Panc1 (cell line): Measurements from ENCODE around the gene TMEM229A. TPM values are rescaled to one million over a fixed set of nuclear protein-coding genes. Genes with fewer than 3 reads are reported as not detected.
"Not testable (repeated sequence)": the region's sequence is repeated elsewhere in the genome, so short reads cannot be mapped to it uniquely, and the experiment has no call there.

ENCODE experiments used
- ATAC-seq: fragments of 200-7000 bp; cut with Tn5 transposase; 2 replicates; pipeline ENCODE4 v1.9.1; 2020; ENCODE audit warnings: mild to moderate bottlenecking, moderate library complexity
- Bru-seq: library from RNA; stranded (reverse); fragments of 400-500 nt; gene quantifications from one replicate; lab custom pipeline; 2021; lab: Mats Ljungman, UMichigan
- BruChase-seq, 2 experiments: library from RNA; stranded (reverse); fragments of 400-500 nt; gene quantifications; one replicate each; lab custom pipeline; 2021; lab: Mats Ljungman, UMichigan
- BruUV-seq: library from RNA; stranded (reverse); fragments of 400-500 nt; replicated peaks from 2 replicates; lab custom pipeline; 2021; lab: Mats Ljungman, UMichigan
- CTCF ChIA-PET: fragments of 300-600 bp; sonication (Branson Sonifier 250); formaldehyde crosslinking; loops from one replicate; lab custom pipeline; 2022; ENCODE audit warnings: antibody characterized with exemption; lab: Charles Lee
- POLR2A ChIA-PET: fragments of 300-600 bp; sonication (Branson Sonifier 250); formaldehyde crosslinking; loops from one replicate; lab custom pipeline; 2022; ENCODE audit warnings: antibody characterized with exemption; lab: Charles Lee
- DNase-seq: peaks from one replicate; pipeline ENCODE4 v3.0.0-alpha.2; 2010; ENCODE audit warnings: low read depth, low spot score
- H3K27ac ChIP-seq: 2 replicates; pipeline ENCODE4 v1.5.1; 2011; ENCODE audit warnings: mild to moderate bottlenecking, low read length, inconsistent platforms
- H3K27me3 ChIP-seq: fragments of 200-500 bp; sonication (Bioruptor generic); 2 replicates; pipeline ENCODE4 v1.6.0; 2014; ENCODE audit warnings: low read length, inconsistent platforms; ENCODE audit not compliant: control insufficient read depth, insufficient read depth
- H3K36me3 ChIP-seq: fragments of 200-500 bp; sonication (Bioruptor generic); 2 replicates; pipeline ENCODE4 v1.5.1; 2014; ENCODE audit warnings: inconsistent platforms, mild to moderate bottlenecking, low read length, moderate library complexity; ENCODE audit not compliant: control insufficient read depth, insufficient read depth
- H3K4me1 ChIP-seq: 2 replicates; pipeline ENCODE4 v1.5.1; 2011; ENCODE audit warnings: inconsistent platforms, mild to moderate bottlenecking, low read length, moderate library complexity; ENCODE audit not compliant: control insufficient read depth, insufficient read depth
- H3K4me3 ChIP-seq, 2 experiments: 2 replicates each; pipeline ENCODE4 v1.5.1; 2011 to 2012; ENCODE audit warnings: low read depth in 2 of 2, low read length in 2 of 2, mild to moderate bottlenecking in 2 of 2, inconsistent platforms in 1 of 2, moderate library complexity in 1 of 2
- H3K9me3 ChIP-seq: fragments of 200-500 bp; sonication (Bioruptor generic); 2 replicates; pipeline ENCODE4 v1.5.1; 2014; ENCODE audit warnings: low read depth, mild to moderate bottlenecking, inconsistent platforms, low read length, moderate library complexity; ENCODE audit not compliant: control insufficient read depth, insufficient read depth
- CTCF ChIP-seq: fragments of 450-650 bp; IDR thresholded peaks from 2 replicates; pipeline ENCODE4 v1.5.1; 2017; ENCODE audit warnings: mild to moderate bottlenecking
- POLR2AphosphoS5 ChIP-seq: IDR thresholded peaks from 2 replicates; pipeline ENCODE4 v1.6.1; 2012; ENCODE audit warnings: mild to moderate bottlenecking, low read depth, low read length, moderate library complexity
- REST ChIP-seq, 2 experiments: IDR thresholded peaks; 2 replicates each; pipeline ENCODE4 v1.6.1; 2011 to 2012; ENCODE audit warnings: low read depth in 2 of 2, control low read depth in 1 of 2, low read length in 1 of 2, mild to moderate bottlenecking in 1 of 2, moderate library complexity in 1 of 2; ENCODE audit not compliant: insufficient read depth in 1 of 2
- SIN3A ChIP-seq: IDR thresholded peaks from 2 replicates; pipeline ENCODE4 v1.6.1; 2012; ENCODE audit warnings: low read depth, mild to moderate bottlenecking, low read length, moderate library complexity, borderline replicate concordance; ENCODE audit not compliant: insufficient read depth
- TCF7L2 ChIP-seq: IDR thresholded peaks from 2 replicates; pipeline ENCODE4 v1.6.1; 2011; ENCODE audit warnings: mild to moderate bottlenecking, low read depth, low read length, inconsistent platforms
- in situ Hi-C: cut with HindIII; loops from 2 replicates; pipeline ENCODE4 v1.10.0; 2016; ENCODE audit warnings: low sequenced_read_pairs, low pct_unique_long_range_greater_than_20kb
- intact Hi-C: fragments of 100-400 bp; cut with micrococcal nuclease; formaldehyde crosslinking; loops from one replicate; pipeline ENCODE4 v1.10.0; 2022; ENCODE audit not compliant: unreplicated experiment
- long read RNA-seq: library from polyadenylated mRNA; unstranded; transcript quantifications from one replicate; pipeline ENCODE4 v2.0.0, GENCODE V29; 2021; ENCODE audit not compliant: unreplicated experiment
- polyA plus RNA-seq: library from polyadenylated mRNA; unstranded; fragments of >200 nt; gene quantifications from one replicate; pipeline ENCODE4 v1.2.1, GENCODE V29; 2012; ENCODE audit warnings: missing spikeins; ENCODE audit not compliant: insufficient read length
- total RNA-seq: library from RNA; stranded (reverse); gene quantifications from one replicate; pipeline ENCODE4 v1.2.1, GENCODE V29; 2021; ENCODE audit not compliant: unreplicated experiment

Gene TMEM229A
- total RNA-seq: not detected
- not detected for polyA plus RNA-seq
- not detected for Bru-seq, nascent RNA
- BruChase-seq, experiment 1, labeled RNA remaining after a 2-hour chase: percentile 18 among the genes with signal in this experiment
- not detected for BruChase-seq, experiment 2, labeled RNA remaining after a 6-hour chase
- long read RNA-seq: 0 reads

GRCh38 chr7:124032369-124033094 lies at the start of gene TMEM229A:
TSS of gene TMEM229A (minus strand) at chr7:124033067. CDS start at chr7:124033003, 64 bp downstream.
- Histone ChIP-seq H3K9me3 (no peaks in the 10 kb centered on the region), H3K4me3 (peak within 1 kb of the TSS; percentile 30 to 54), H3K27ac (no peak within 1 kb of the TSS), H3K27me3 (peaks cover 41% of the 10 kb centered on the region), H3K36me3 (no peaks in the 10 kb centered on the region), H3K4me1 (peaks cover 3% of the 10 kb centered on the region)
- no TSS peak for BruUV-seq
- in situ Hi-C loops: no loop called here
- CTCF ChIA-PET: no interaction called here
- POLR2A ChIA-PET: no interaction called here
- ATAC-seq: peak; percentile 87
- DNase-seq: no peak
- intact Hi-C loops: no loop called here
- TF ChIP-seq REST (IDR thresholded peaks at IDR 0.05; ENCODE audit: insufficient read depth in 1 of 2, low read depth in 2 of 2, low read length in 1 of 2): peak; percentile 80 to 91
- peak; percentile 35; the same call in 1 of the 2 replicates for TF ChIP-seq CTCF
- 0 out of 2 replicates have a peak, but pooled peaks have one; percentile 37 for TF ChIP-seq SIN3A
- no peak for TF ChIP-seq TCF7L2
- no peak for TF ChIP-seq POLR2AphosphoS5

- BruUV-seq, H3K27me3 ChIP-seq, POLR2A ChIA-PET, DNase-seq, ATAC-seq, CTCF ChIA-PET, H3K4me1 ChIP-seq, intact Hi-C loops, H3K27ac ChIP-seq, H3K4me3 ChIP-seq, H3K9me3 ChIP-seq, H3K36me3 ChIP-seq, in situ Hi-C loops: not testable (repeated sequence)
Observed at GRCh38 chr7:124082234-124082633, 49.4 kb upstream of the TMEM229A start.

- ATAC-seq: no peak
- Histone ChIP-seq H3K9me3 (no peaks in the 10 kb centered on the region), H3K36me3 (no peaks in the 10 kb centered on the region), H3K27ac (no peak overlapping the region), H3K4me3 (no peak overlapping the region), H3K4me1 (no peaks in the 10 kb centered on the region), H3K27me3 (no peaks in the 10 kb centered on the region)
- POLR2A ChIA-PET: no interaction called here
- in situ Hi-C loops: no loop called here
- intact Hi-C loops: no loop called here
- TF ChIP-seq REST (IDR thresholded peaks at IDR 0.05; ENCODE audit: insufficient read depth in 1 of 2, low read depth in 2 of 2, low read length in 1 of 2) (no peak), TCF7L2 (no peak), SIN3A (no peak), CTCF (no peak), POLR2AphosphoS5 (no peak)
- BruUV-seq: no TSS peak
- CTCF ChIA-PET: no interaction called here
- DNase-seq: no peak
Observed at GRCh38 chr7:124077546-124077945, 44.7 kb upstream of the TMEM229A start.
